SK-N-SH treated with all-trans-retinoic acid at 6 μM for 48 hours (cell line): Measurements from ENCODE around the gene IMPG1.

Source experiments
- ATAC-seq: fragments of 200-7000 bp; cut with Tn5 transposase; 3 replicates; pipeline ENCODE4 v1.9.1; 2020; ENCODE audit warnings: mild to moderate bottlenecking, moderate library complexity
- ARNTL ChIP-seq: fragments of 450-650 bp; formaldehyde crosslinking; IDR thresholded peaks from 2 replicates; pipeline ENCODE4 v1.5.0; 2020; ENCODE audit warnings: low read depth, mild to moderate bottlenecking, moderate library complexity, borderline replicate concordance
- BACH2 ChIP-seq: fragments of 250-450 bp; sonication (Bioruptor Pico); IDR thresholded peaks from 2 replicates; pipeline ENCODE4 v1.9.0; 2021; ENCODE audit warnings: mild to moderate bottlenecking, borderline replicate concordance
- CSDC2 ChIP-seq: fragments of 250-450 bp; sonication (Bioruptor Pico); IDR thresholded peaks from 2 replicates; pipeline ENCODE4 v1.5.0; 2020; ENCODE audit warnings: mild to moderate bottlenecking, moderate library complexity
- CSRNP3 ChIP-seq: fragments of 250-450 bp; sonication (Bioruptor Pico); IDR thresholded peaks from 2 replicates; pipeline ENCODE4 v1.5.1; 2021; ENCODE audit warnings: mild to moderate bottlenecking, moderate library complexity
- ESRRG ChIP-seq: fragments of 250-450 bp; sonication (Bioruptor Pico); IDR thresholded peaks from 2 replicates; pipeline ENCODE4 v1.6.1; 2021; ENCODE audit warnings: mild to moderate bottlenecking
- GLIS3 ChIP-seq: fragments of 250-450 bp; sonication (Bioruptor Pico); IDR thresholded peaks from 2 replicates; pipeline ENCODE4 v1.5.0; 2020; ENCODE audit warnings: mild to moderate bottlenecking, moderate library complexity
- ISL1 ChIP-seq: fragments of 250-450 bp; sonication (Bioruptor Pico); IDR thresholded peaks from 2 replicates; pipeline ENCODE4 v2.1.2; 2022; ENCODE audit warnings: mild to moderate bottlenecking, moderate library complexity
- PATZ1 ChIP-seq: fragments of 250-450 bp; sonication (Bioruptor Pico); IDR thresholded peaks from 2 replicates; pipeline ENCODE4 v1.8.0; 2020; ENCODE audit warnings: mild to moderate bottlenecking, moderate library complexity, borderline replicate concordance
- POU6F1 ChIP-seq: fragments of 250-450 bp; sonication (Bioruptor Pico); IDR thresholded peaks from 2 replicates; pipeline ENCODE4 v1.8.0; 2021; ENCODE audit warnings: low read depth, mild to moderate bottlenecking, moderate library complexity, borderline replicate concordance
- PPARA ChIP-seq: fragments of 250-450 bp; sonication (Bioruptor Pico); IDR thresholded peaks from 2 replicates; pipeline ENCODE4 v1.5.0; 2020; ENCODE audit warnings: mild to moderate bottlenecking, borderline replicate concordance
- RARB ChIP-seq: fragments of 250-450 bp; sonication (Bioruptor Pico); IDR thresholded peaks from 2 replicates; pipeline ENCODE4 v1.8.0; 2021; ENCODE audit warnings: mild to moderate bottlenecking, moderate library complexity
- SNAI2 ChIP-seq: fragments of 250-450 bp; sonication (Bioruptor Pico); IDR thresholded peaks from 2 replicates; pipeline ENCODE4 v1.5.0; 2020; ENCODE audit warnings: mild to moderate bottlenecking, moderate library complexity
- TCF4 ChIP-seq: fragments of 250-450 bp; sonication (Bioruptor Pico); IDR thresholded peaks from 2 replicates; pipeline ENCODE4 v1.8.0; 2021; ENCODE audit warnings: mild to moderate bottlenecking, moderate library complexity, borderline replicate concordance
- TSHZ2 ChIP-seq: fragments of 250-450 bp; sonication (Bioruptor Pico); IDR thresholded peaks from 2 replicates; pipeline ENCODE4 v1.5.0; 2020; ENCODE audit warnings: mild to moderate bottlenecking, moderate library complexity
- ZC3H10 ChIP-seq: fragments of 250-450 bp; sonication (Bioruptor Pico); IDR thresholded peaks from 2 replicates; pipeline ENCODE4 v1.5.1; 2021; ENCODE audit warnings: mild to moderate bottlenecking, moderate library complexity
- ZFP3 ChIP-seq: fragments of 250-450 bp; sonication (Bioruptor Pico); IDR thresholded peaks from 2 replicates; pipeline ENCODE4 v1.5.0; 2020; ENCODE audit warnings: mild to moderate bottlenecking, moderate library complexity
- ZFP30 ChIP-seq: fragments of 450-650 bp; formaldehyde crosslinking; IDR thresholded peaks from 2 replicates; pipeline ENCODE4 v1.5.0; 2022; ENCODE audit warnings: mild to moderate bottlenecking, moderate library complexity
- ZNF565 ChIP-seq: fragments of 450-650 bp; formaldehyde crosslinking; conservative IDR thresholded peaks from 2 replicates; pipeline ENCODE4 v1.5.0; 2020; ENCODE audit warnings: low read depth, mild to moderate bottlenecking, moderate library complexity
- ZNF70 ChIP-seq: fragments of 450-650 bp; formaldehyde crosslinking; IDR thresholded peaks from 2 replicates; pipeline ENCODE4 v1.5.0; 2020; ENCODE audit warnings: mild to moderate bottlenecking, moderate library complexity
- ZNF8 ChIP-seq: fragments of 450-650 bp; formaldehyde crosslinking; IDR thresholded peaks from 2 replicates; pipeline ENCODE4 v1.5.0; 2020; ENCODE audit warnings: mild to moderate bottlenecking, moderate library complexity

The IMPG1 gene

GRCh38 chr6:76073281-76073680 lies 819 bp upstream of the IMPG1 start (continued):
- TF ChIP-seq ESRRG (CRISPR knock-in tag) (no peak), GLIS3 (CRISPR knock-in tag) (no peak), ZNF565 (CRISPR knock-in tag) (no peak), ISL1 (CRISPR knock-in tag) (no peak), RARB (CRISPR knock-in tag) (no peak), ZFP30 (CRISPR knock-in tag) (no peak)

- TF ChIP-seq BACH2 (CRISPR knock-in tag): no peak
- no peak for TF ChIP-seq ZFP30 (CRISPR knock-in tag)
- TF ChIP-seq POU6F1: no peak
- no peak for TF ChIP-seq ZNF70 (CRISPR knock-in tag)
- no peak for TF ChIP-seq ISL1 (CRISPR knock-in tag)
- no peak for TF ChIP-seq ZC3H10
- TF ChIP-seq ZNF8 (CRISPR knock-in tag): no peak
- TF ChIP-seq ESRRG (CRISPR knock-in tag): no peak
- no peak for ATAC-seq
Measured at GRCh38 chr6:76057469-76057868, 15.0 kb downstream of the IMPG1 start.

- TF ChIP-seq ZFP3 (CRISPR knock-in tag): no peak
- TF ChIP-seq RARB (CRISPR knock-in tag): no peak
- no peak for TF ChIP-seq CSRNP3 (CRISPR knock-in tag)
- TF ChIP-seq TCF4 (CRISPR knock-in tag): no peak
- no peak for TF ChIP-seq TSHZ2 (CRISPR knock-in tag)
- no peak for TF ChIP-seq GLIS3 (CRISPR knock-in tag)
- TF ChIP-seq POU6F1: no peak
- no peak for TF ChIP-seq ARNTL (CRISPR knock-in tag)
- TF ChIP-seq ZNF565 (CRISPR knock-in tag): no peak
- TF ChIP-seq PPARA (CRISPR knock-in tag): no peak
- no peak for TF ChIP-seq ZNF8 (CRISPR knock-in tag)
- TF ChIP-seq ISL1 (CRISPR knock-in tag): no peak
- no peak for ATAC-seq
Measured at GRCh38 chr6:76052314-76052713, 20.1 kb downstream of the IMPG1 start.

- TF ChIP-seq CSDC2 (CRISPR knock-in tag) (no peak), GLIS3 (CRISPR knock-in tag) (no peak), CSRNP3 (CRISPR knock-in tag) (no peak), ZFP30 (CRISPR knock-in tag) (no peak), ARNTL (CRISPR knock-in tag) (no peak), ZNF70 (CRISPR knock-in tag) (no peak), ZNF565 (CRISPR knock-in tag) (no peak), PATZ1 (CRISPR knock-in tag) (no peak), SNAI2 (CRISPR knock-in tag) (no peak), ZNF8 (CRISPR knock-in tag) (no peak), TSHZ2 (CRISPR knock-in tag) (no peak), ZC3H10 (no peak), PPARA (CRISPR knock-in tag) (no peak)
- no peak for ATAC-seq
Measured at GRCh38 chr6:76043690-76044089, 28.8 kb downstream of the IMPG1 start.
